HG02759 (cell line): ENCODE results near the gene FAM163B.

Experiments
- ATAC-seq: cut with Tn5 transposase; IDR thresholded peaks from one replicate; pipeline ENCODE4 v1.9.1; 2021; ENCODE audit warnings: mild to moderate bottlenecking, moderate library complexity; ENCODE audit not compliant: unreplicated experiment

FAM163B gene

GRCh38 chr9:133583586-133583985 is 25.6 kb downstream of the FAM163B start:
- ATAC-seq = no peak

- ATAC-seq = no peak
Observed at GRCh38 chr9:133583111-133583510, 26.1 kb downstream of the FAM163B start.

- ATAC-seq = no peak
Observed at GRCh38 chr9:133582501-133583045, 26.6 kb downstream of the FAM163B start.

- ATAC-seq = no peak
Observed at GRCh38 chr9:133581513-133582343, 27.5 kb downstream of the FAM163B start.

- ATAC-seq = no peak
Observed at GRCh38 chr9:133581011-133581410, 28.2 kb downstream of the FAM163B start.

GRCh38 chr9:133580419-133580738 is 28.8 kb downstream of the FAM163B start:
- ATAC-seq = no peak

- no peak for ATAC-seq
Observed at GRCh38 chr9:133579601-133580418, 29.4 kb downstream of the FAM163B start.

GRCh38 chr9:133578524-133579441 is 30.4 kb downstream of the FAM163B start:
- no peak for ATAC-seq

GRCh38 chr9:133577737-133578112 is 31.5 kb downstream of the FAM163B start:
- no peak for ATAC-seq

GRCh38 chr9:133576875-133577736 is 32.1 kb downstream of the FAM163B start:
- ATAC-seq = no peak

- no peak for ATAC-seq
Observed at GRCh38 chr9:133576031-133576874, 32.9 kb downstream of the FAM163B start.

GRCh38 chr9:133575186-133576030 is 33.8 kb downstream of the FAM163B start:
- no peak for ATAC-seq

GRCh38 chr9:133574771-133575170 is 34.4 kb downstream of the FAM163B start:
- no peak for ATAC-seq

GRCh38 chr9:133573791-133574515 is 35.2 kb downstream of the FAM163B start:
- ATAC-seq = no peak

GRCh38 chr9:133572821-133573361 is 36.3 kb downstream of the FAM163B start:
- ATAC-seq = no peak

- no peak for ATAC-seq
Observed at GRCh38 chr9:133571896-133572595, 37.1 kb downstream of the FAM163B start.
